Upper lobe of left lung (tissue), 6 donors: ENCODE data around the gene MORC2. TPM values are rescaled to one million over a fixed set of nuclear protein-coding genes. Genes with fewer than 3 reads are reported as not detected.

Source experiments
- ATAC-seq, 2 donors: fragments of 200-7000 bp; cut with Tn5 transposase; one replicate each; pipeline ENCODE4 v1.9.1; 2022; ENCODE audit warnings: mild to moderate bottlenecking in 2 of 2, moderate library complexity in 2 of 2; ENCODE audit not compliant: low FRiP score in 2 of 2
- DNase-seq, 2 donors: peaks; one replicate each; pipeline ENCODE4 v3.0.0-alpha.2; 2019 to 2020
- H3K27ac ChIP-seq, 4 donors: fragments of 200-600 bp; sonication (generic); one replicate each; pipeline ENCODE4 v1.5.1; 2016 to 2019
- H3K27me3 ChIP-seq, 4 donors: fragments of 200-600 bp; sonication (generic); one replicate each; pipeline ENCODE4 v1.5.1; 2017 to 2019
- H3K36me3 ChIP-seq, 4 donors: fragments of 200-600 bp; sonication (generic); one replicate each; pipeline ENCODE4 v1.5.1; 2016 to 2019
- H3K4me1 ChIP-seq, 4 donors: fragments of 200-600 bp; sonication (generic); one replicate each; pipeline ENCODE4 v1.5.1; 2018 to 2019
- H3K4me3 ChIP-seq, 4 donors: fragments of 200-600 bp; sonication (generic); one replicate each; pipeline ENCODE4 v1.5.1; 2017 to 2019; ENCODE audit warnings: mild to moderate bottlenecking in 2 of 4, moderate library complexity in 1 of 4
- H3K9me3 ChIP-seq, 4 donors: fragments of 200-600 bp; sonication (generic); one replicate each; pipeline ENCODE4 v1.5.1; 2018 to 2019
- CTCF ChIP-seq, 6 experiments: fragments of 450-650 bp in 4 of 6; fragments of 200-600 bp in 2 of 6; sonication (generic) in 2 of 6; IDR thresholded peaks; one replicate each; pipeline ENCODE4 v1.5.1; 2016 to 2019; ENCODE audit warnings: antibody characterized with exemption in 6 of 6
- EP300 ChIP-seq, 4 donors: sonication (generic); formaldehyde crosslinking; IDR thresholded peaks; one replicate each; pipeline ENCODE4 v1.5.1; 2017; ENCODE audit warnings: antibody characterized with exemption in 4 of 4, control low read depth in 2 of 4
- POLR2A ChIP-seq, 4 donors: fragments of 450-650 bp; IDR thresholded peaks; one replicate each; pipeline ENCODE4 v1.5.1; 2016 to 2017; ENCODE audit warnings: antibody characterized with exemption in 4 of 4, mild to moderate bottlenecking in 2 of 4
- POLR2AphosphoS5 ChIP-seq, 2 donors: sonication (generic); formaldehyde crosslinking; IDR thresholded peaks; one replicate each; pipeline ENCODE4 v1.5.1; 2017; ENCODE audit warnings: antibody characterized with exemption in 2 of 2
- WGBS, 2 donors: methylation state at CpG; one replicate each; pipeline ENCODE4 v1.1.5; 2017 to 2018; 5-methylcytosine and 5-hydroxymethylcytosine counted together
- total RNA-seq, 6 donors: library from RNA; depleted of rRNA in 4 of 6; stranded (reverse); fragments of >200 nt in 4 of 6; gene quantifications; one replicate each; pipeline versions ENCODE4 v1.1.0 to v1.2.1, GENCODE V29; 2016 to 2021
- donor health status: DM: no; HTN: no; CAD: no; lungs with moderate emphysema.
- donor health status: DM: no; HTN: yes; CAD: no; lungs with severe emphysema.

The MORC2 gene
- total RNA-seq, 6 donors from 2014 or later = 13.8 to 54.5 (median 20.6) TPM

- TF ChIP-seq POLR2A (IDR thresholded peaks at IDR 0.05) (no peak), CTCF (IDR thresholded peaks at IDR 0.05) (no peak), POLR2AphosphoS5 (IDR thresholded peaks at IDR 0.05) (no peak), EP300 (IDR thresholded peaks at IDR 0.05) (no peak)
- ATAC-seq (no peak), DNase-seq (no peak)
- Histone ChIP-seq H3K36me3 (no peaks in the 10 kb centered on the region), H3K27ac (no peak overlapping the region), H3K4me1 (no peaks in the 10 kb centered on the region), H3K27me3 (no peaks in the 10 kb centered on the region), H3K4me3 (no peak overlapping the region), H3K9me3 (no peaks in the 10 kb centered on the region)
- 85 to 88% methylated on average over 6 of the region's 6 CpGs for WGBS, 2 donors
Observed at GRCh38 chr22:30882184-30882717, 86.3 kb downstream of the MORC2 start.

- Histone ChIP-seq H3K27ac (no peak overlapping the region), H3K9me3 (no peaks in the 10 kb centered on the region), H3K4me1 (no peaks in the 10 kb centered on the region), H3K4me3 (no peak overlapping the region), H3K36me3 (no peaks in the 10 kb centered on the region), H3K27me3 (no peaks in the 10 kb centered on the region)
- DNase-seq = no peak
- ATAC-seq = no peak
- WGBS, 2 donors = 77 to 81% methylated on average over 5 to 7 of the region's 14 CpGs
- TF ChIP-seq POLR2A (IDR thresholded peaks at IDR 0.05) (no peak), CTCF (IDR thresholded peaks at IDR 0.05) (no peak), POLR2AphosphoS5 (IDR thresholded peaks at IDR 0.05) (no peak), EP300 (IDR thresholded peaks at IDR 0.05) (no peak)
Observed at GRCh38 chr22:30881361-30882183, 87.0 kb downstream of the MORC2 start.

GRCh38 chr22:30880847-30881246, 87.7 kb downstream of the MORC2 start:
- ATAC-seq (no peak), DNase-seq (no peak)
- WGBS, 2 donors = 86 to 89% methylated on average over 3 to 5 of the region's 5 CpGs
- no peaks in the 10 kb centered on the region for H3K9me3 ChIP-seq
- no peaks in the 10 kb centered on the region for H3K36me3 ChIP-seq
- no peak overlapping the region for H3K27ac ChIP-seq
- no peak overlapping the region for H3K4me3 ChIP-seq
- no peaks in the 10 kb centered on the region for H3K4me1 ChIP-seq
- no peaks in the 10 kb centered on the region for H3K27me3 ChIP-seq
- TF ChIP-seq POLR2A (IDR thresholded peaks at IDR 0.05) = no peak
- TF ChIP-seq EP300 (IDR thresholded peaks at IDR 0.05) = no peak
- no peak for TF ChIP-seq CTCF (IDR thresholded peaks at IDR 0.05)
- no peak for TF ChIP-seq POLR2AphosphoS5 (IDR thresholded peaks at IDR 0.05)

- Histone ChIP-seq H3K27ac (no peak overlapping the region), H3K4me1 (no peaks in the 10 kb centered on the region), H3K9me3 (no peaks in the 10 kb centered on the region), H3K36me3 (no peaks in the 10 kb centered on the region), H3K4me3 (no peak overlapping the region), H3K27me3 (no peaks in the 10 kb centered on the region)
- ATAC-seq (no peak), DNase-seq (no peak)
- WGBS, 2 donors = 95 to 100% methylated on average over 2 to 8 of the region's 8 CpGs
- TF ChIP-seq POLR2AphosphoS5 (IDR thresholded peaks at IDR 0.05) = no peak
- TF ChIP-seq EP300 (IDR thresholded peaks at IDR 0.05) = no peak
- no peak for TF ChIP-seq POLR2A (IDR thresholded peaks at IDR 0.05)
- no peak for TF ChIP-seq CTCF (IDR thresholded peaks at IDR 0.05)
Observed at GRCh38 chr22:30880181-30880601, 88.4 kb downstream of the MORC2 start.
